Esophagus mucosa (tissue), 1 donor: ENCODE measurements around the gene SUN1. TPM values are rescaled to one million over a fixed set of nuclear protein-coding genes. Genes with fewer than 3 reads are reported as not detected.
"Not testable (repeated sequence)": the region's sequence is repeated elsewhere in the genome, so short reads cannot be mapped to it uniquely, and the experiment has no call there.

Experiments
- ATAC-seq: fragments of 200-7000 bp; cut with Tn5 transposase; one replicate; pipeline ENCODE4 v1.9.1; 2020
- total RNA-seq: library from RNA; stranded (reverse); gene quantifications from one replicate; pipeline ENCODE4 v1.2.4, GENCODE V29; 2023
- donor health status: DM: yes; HTN: yes; CAD: no.

The SUN1 gene
- total RNA-seq, 1 donor from 2014 or later: 63.0 TPM

DNA sequence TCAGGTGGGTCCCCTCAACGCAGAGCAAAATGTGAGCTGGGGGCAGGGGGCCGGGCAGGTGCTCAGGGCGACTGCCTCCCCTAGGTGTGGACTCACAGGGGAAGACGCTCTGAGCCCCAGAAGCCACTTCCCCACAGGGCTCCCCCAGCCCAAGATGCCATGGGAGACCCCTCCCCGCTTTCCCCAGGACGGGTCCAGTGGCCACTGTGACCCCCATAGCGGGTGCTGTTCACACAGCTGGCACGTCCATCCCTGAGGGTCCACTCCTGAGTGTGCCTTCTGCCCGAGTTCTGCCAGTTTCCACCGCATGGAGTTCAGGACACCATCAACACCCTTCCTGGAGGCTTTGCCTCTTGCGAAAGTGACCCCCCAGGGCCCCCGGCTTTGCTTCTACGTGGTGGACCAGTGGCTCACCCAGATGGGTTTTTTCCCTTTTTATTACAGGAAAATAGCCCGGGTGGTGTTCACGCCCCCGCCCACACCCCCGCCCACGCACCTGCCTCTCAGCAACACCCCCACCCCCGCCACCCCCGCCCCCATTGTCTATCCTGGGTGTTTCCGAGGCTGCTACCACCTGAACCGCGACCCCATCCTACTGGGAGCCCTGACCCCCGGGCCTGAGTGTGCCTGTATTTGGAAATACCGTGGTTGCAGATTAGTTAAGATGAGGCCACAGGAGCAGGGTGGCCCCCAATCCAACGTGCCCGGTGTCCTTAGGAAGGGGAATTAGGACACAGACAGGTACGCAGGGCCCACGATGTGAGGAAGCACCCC lies 90.2 kb downstream of the SUN1 start:
- no peak for ATAC-seq

GRCh38 chr7:923108-924041 lies 91.1 kb downstream of the SUN1 start:
- ATAC-seq: peak; percentile 51

GRCh38 chr7:924042-924441 lies 91.8 kb downstream of the SUN1 start:
- not testable (repeated sequence) for ATAC-seq

Other genes with a start within 250 kb of the SUN1 start
- 21.8 TPM for gene DNAAF5, start 105.8 kb upstream of the SUN1 start, total RNA-seq
- gene PRKAR1B, start 105.2 kb upstream of the SUN1 start, total RNA-seq: 17.0 TPM
- gene GET4, start 44.1 kb downstream of the SUN1 start, total RNA-seq: 21.6 TPM
- 5.7 TPM for gene ADAP1, start 122.2 kb downstream of the SUN1 start, total RNA-seq
- 5.5 TPM for gene COX19, start 143.1 kb downstream of the SUN1 start, total RNA-seq
- gene CYP2W1, start 150.7 kb downstream of the SUN1 start, total RNA-seq: 0.36 TPM
- 2.3 TPM for gene GPR146, start 212.1 kb downstream of the SUN1 start, total RNA-seq